NCI-H748 (cell line): ENCODE measurements around the gene SPIN2A.
"Not testable (repeated sequence)": the region's sequence is repeated elsewhere in the genome, so short reads cannot be mapped to it uniquely, and the experiment has no call there.

Source experiments
- DNase-seq: peaks from one replicate; lab custom pipeline; 2025; ENCODE audit not compliant: unreplicated experiment; lab: John Stamatoyannopoulos, UW

Gene SPIN2A

GRCh38 chrX:57137073-57137472 is at the start of gene SPIN2A:
SPIN2A (minus strand) TSS chrX:57137397; CDS start chrX:57136597, 800 bp downstream.
- peak; percentile 35 for DNase-seq

GRCh38 chrX:57178605-57179004 is 41.4 kb upstream of the SPIN2A start:
- no peak for DNase-seq

GRCh38 chrX:57177070-57177469 is 39.9 kb upstream of the SPIN2A start:
- no peak for DNase-seq

DNA sequence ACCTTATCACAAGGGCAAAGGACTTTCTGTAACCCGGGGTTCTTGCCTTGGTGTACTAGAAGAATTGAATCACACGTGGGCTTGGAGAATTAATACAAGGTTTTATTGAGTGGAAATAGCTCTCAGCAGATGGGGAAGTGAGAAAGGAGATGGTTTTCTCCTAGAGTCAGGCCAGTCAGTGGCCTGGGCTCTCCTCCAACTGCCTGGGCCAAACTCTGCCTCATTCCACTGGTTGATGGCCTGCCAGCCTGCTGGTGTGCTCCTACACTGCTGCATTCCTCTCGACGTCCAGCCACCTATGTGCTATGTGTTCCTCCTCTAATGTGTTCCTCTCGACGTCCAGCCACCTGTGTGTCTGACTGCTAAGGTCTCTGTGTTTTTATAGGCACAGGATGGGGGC is 35.3 kb upstream of the SPIN2A start:
- no peak for DNase-seq

GRCh38 chrX:57156397-57157049 is 19.3 kb upstream of the SPIN2A start:
- DNase-seq = peak; percentile 74

DNA sequence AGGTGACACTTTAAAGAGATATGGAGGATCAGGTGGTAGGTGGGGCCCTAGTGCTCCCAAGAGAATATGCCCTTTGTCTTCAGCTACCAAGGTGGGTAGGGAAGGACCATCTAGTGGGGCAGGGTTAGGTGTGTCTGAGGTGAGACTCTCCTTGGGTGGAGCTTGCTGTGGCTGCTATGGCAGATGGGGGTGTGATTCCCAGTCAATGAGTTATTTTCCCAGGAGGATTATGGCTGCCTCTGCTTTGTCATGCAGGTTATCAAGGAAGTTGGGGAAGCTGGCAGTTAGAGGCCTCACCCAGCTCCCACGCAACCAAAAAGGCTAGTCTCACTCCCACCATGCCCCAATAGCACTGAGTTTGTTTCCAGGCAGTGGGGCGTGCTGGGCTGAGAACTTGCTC is 18.0 kb upstream of the SPIN2A start:
- no peak for DNase-seq

DNA sequence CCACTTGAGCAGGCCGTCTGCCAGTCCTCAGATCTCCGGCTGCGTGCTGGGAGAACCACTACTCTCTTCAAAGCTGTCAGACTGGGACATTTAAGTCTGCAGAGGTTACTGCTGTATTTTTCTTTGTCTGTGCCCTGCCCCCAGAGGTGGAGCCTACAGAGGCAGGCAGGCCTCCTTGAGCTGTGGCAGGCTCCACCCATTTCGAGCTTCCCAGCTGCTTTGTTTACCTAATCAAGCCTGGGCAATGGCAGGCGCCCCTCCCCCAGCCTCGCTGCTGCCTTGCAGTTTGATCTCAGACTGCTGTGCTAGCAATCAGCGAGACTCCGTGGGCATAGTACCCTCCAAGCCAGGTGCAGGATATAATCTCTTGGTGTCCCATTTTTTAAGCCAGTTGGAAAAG is 15.0 kb upstream of the SPIN2A start:
- DNase-seq = not testable (repeated sequence)

GRCh38 chrX:57138674-57139073 is 1.5 kb upstream of the SPIN2A start:
- no peak for DNase-seq

DNA sequence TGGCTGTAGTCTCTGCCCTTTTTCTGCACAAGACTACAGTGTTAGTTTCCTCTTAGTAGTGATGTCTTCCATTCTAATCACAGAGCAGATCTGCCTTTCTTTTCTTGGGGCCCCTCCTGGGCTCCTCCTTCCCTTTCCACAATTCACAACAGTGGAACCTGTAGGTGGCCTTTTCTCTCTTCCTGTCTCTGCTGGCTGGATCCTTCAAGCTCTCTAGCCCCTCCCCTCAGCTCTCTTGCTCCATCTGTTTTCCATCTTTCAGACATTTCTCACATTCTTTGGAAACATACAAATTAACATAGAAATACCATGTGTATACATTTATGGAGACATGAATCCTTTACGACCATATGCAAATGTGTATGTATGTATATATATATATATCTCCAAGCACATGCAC is 304 bp upstream of the SPIN2A start:
- no peak for DNase-seq

DNA sequence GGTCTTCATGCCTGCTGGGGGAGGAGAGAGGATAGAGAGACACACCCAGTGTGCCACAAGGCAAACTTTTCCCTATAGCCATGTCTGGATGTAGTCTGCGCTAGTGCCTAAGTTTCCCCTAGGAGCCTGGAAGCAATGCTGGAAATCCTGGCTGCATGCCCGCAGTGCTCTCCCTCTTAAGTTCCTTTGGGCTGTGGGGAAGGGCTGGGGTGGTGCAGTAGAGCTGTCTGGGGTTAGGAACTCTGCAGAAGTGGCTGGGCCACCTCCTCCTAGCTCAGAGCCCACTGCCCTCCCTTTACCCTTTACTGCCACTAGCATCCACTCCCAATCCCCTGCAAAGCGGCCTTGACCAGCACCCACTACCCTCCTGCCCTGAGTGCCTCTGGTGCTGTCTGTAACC is 608 bp downstream of the SPIN2A start:
- not testable (repeated sequence) for DNase-seq

DNA sequence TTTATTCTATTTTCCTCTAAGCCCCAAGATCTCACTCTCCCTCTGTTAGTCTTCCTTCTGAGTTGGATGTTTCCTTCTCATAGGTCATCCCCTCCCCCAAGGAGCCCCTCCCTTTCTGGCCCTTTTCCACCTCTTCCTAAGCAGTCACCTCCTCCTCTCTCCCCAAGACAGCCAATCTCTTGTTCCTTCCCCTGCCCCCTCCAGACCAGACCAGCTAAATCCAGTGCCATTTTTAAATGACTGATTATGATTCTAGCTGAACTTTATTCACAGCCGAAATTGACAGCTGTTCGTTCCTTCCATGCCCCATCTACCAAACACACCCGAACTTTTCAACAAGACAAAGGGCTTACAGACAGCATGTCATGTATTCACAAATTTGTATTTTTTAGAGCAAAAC is 1.9 kb downstream of the SPIN2A start:
- no peak for DNase-seq

- DNase-seq = no peak
Observed at GRCh38 chrX:57134702-57135101, 2.5 kb downstream of the SPIN2A start.

GRCh38 chrX:57133706-57134105 is 3.5 kb downstream of the SPIN2A start:
- no peak for DNase-seq

- DNase-seq = peak; percentile 1
Observed at GRCh38 chrX:57133284-57133683, 3.9 kb downstream of the SPIN2A start.

DNA sequence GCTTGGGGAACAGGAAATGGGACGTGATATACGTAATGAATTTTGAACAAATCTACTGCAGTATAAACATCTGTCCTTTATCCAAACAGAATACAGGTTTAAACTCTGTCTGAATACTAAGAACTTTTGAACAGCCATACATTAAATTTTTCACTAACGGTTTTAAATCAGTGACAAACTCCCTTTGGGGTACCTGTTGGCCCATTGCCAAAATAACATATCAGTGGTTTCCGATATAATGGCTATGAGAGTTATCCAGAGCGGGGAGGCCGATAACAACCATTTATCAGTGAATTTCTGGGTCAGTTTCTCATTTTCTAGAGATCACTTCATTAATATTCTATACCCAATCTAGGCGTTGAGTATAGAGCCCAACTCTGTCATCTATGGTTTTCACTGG is 5.2 kb downstream of the SPIN2A start:
- DNase-seq = no peak

DNA sequence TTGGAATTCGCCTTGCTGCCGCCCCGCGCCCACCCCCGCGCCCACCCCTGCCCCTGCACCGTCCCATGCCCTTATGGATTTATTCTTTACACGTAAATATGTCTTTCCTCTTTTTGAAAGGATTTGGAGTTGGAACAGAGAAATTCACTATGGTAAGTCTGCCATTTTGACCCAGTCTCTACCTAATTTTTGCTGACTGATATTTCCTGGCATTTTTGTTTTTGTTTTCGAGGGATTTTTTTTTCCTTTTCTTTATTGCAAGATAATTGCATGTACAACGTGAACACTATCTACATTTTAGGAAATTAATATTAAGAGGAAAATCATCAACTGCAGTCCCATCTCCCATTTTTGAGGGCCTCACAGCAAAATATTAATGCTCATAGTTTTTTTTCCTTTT is 15.4 kb downstream of the SPIN2A start:
- no peak for DNase-seq

DNA sequence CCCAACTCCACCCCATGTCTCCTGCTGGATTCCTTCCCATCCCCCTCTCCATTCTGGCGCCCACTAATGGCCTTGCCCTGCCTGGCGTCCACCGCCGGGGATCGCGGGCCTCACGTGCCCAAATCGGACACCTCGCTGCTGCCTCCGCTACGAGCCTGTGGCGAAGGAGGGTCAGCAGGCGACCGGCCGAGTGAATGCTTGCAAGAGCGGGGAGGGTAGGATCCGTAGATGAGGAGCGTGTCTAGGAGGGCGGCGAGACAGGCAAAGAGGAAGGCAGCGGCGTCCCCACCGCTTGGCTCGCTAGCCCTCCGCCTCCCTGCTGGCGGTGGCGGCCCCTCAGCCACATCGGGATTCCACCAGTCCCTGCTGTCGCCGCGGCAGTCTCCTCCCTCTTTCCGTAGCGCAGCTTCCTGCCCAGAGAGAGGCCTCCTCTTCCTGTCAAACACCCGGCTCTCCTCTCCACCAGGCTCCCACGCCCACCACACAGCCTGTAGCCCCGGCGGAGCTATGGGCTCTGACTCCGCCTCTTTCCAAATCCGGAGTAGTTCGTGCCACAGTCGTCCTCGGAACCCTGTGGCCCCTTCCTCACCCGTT is 15.9 kb downstream of the SPIN2A start, which contains the start of gene SPIN2B:
Gene SPIN2B (minus strand): TSS at position 387 of the 594 bp plus-strand sequence.
- peak; percentile 92 for DNase-seq

GRCh38 chrX:57120619-57121161 is 16.5 kb downstream of the SPIN2A start:
- not testable (repeated sequence) for DNase-seq

DNA sequence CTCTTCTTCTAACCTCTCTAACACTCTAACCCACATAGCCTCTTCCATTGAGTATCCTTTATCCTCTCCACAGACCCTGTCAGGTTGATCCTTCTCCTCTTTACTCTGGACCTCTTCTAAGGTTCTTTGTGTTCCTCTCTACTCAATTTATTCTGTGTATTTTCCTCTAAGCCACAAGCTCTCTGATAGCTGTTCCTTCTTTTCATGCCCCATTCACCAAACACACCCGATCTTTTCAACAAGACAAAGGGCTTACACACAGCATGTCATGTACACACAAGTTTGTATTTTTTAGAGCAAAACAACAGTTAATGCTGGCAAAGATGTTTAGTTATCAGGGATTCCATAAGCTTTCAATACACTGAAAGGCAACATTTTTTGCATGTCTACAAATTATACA is 17.8 kb downstream of the SPIN2A start:
- no peak for DNase-seq

DNA sequence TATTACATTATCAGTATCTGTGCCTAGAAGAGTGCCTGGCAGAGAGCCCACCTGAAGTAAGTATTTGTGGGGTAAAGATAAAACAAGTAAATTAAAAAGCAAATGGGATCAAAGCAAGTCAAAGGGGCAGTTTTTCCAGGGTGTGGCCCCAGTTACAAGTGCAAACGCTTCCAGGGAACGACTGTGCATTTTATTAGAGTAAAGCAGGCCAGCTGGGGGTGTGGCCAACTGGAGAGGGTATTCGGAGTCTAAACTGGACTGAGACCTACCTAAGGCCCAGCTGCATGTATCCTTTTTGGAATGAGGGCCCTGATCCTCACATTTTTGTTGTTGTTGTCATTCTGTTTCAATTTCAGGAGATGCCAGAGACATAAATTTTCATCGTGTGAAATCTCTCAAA is 19.6 kb downstream of the SPIN2A start:
- not testable (repeated sequence) for DNase-seq

- no peak for DNase-seq
Observed at GRCh38 chrX:57104921-57105398, 32.2 kb downstream of the SPIN2A start.

GRCh38 chrX:57104406-57104805 is 32.8 kb downstream of the SPIN2A start:
- no peak for DNase-seq
